Measurements from ENCODE around the gene WFIKKN1.

WFIKKN1 gene

DNA sequence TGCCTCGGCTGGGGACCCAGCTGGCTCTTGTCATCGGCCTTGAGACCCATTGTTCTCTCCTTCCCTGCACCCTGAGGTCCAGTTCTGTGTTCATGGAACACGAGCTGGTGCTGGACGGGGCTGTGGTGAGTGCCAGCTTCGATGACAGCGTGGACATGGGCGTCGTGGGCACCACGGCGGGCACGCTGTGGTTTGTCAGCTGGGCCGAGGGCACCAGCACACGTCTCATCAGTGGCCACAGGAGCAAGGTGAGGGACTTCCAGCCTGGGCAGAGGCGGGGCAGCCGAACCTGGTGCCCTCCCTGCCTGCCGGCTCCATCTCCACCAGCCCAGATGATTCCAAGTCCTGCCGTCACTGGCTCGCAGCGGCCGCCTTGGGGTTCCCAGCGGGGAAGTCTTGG, 31.8 kb downstream of the WFIKKN1 start:
- peaks cover 0 to 12% of the 10 kb centered on the region in 2 donors for H3K36me3 ChIP-seq (ENCODE audit: control insufficient read depth in 1 of 2, insufficient read depth in 2 of 2, low read length in 2 of 2)
- peaks cover 6 to 17% of the 10 kb centered on the region in 2 donors for H3K4me1 ChIP-seq (ENCODE audit: control insufficient read depth in 1 of 2, insufficient read depth in 2 of 2, low read length in 2 of 2)
- H3K9me3 ChIP-seq (ENCODE audit: control insufficient read depth in 1 of 2, low read length in 2 of 2): no peaks in the 10 kb centered on the region
- no peak overlapping the region for H3K4me3 ChIP-seq (ENCODE audit: low read depth in 1 of 2, low read length in 2 of 2)
- no peaks in the 10 kb centered on the region for H3K27me3 ChIP-seq (ENCODE audit: control insufficient read depth in 1 of 2, insufficient read depth in 2 of 2, low read length in 2 of 2)
- H3K27ac ChIP-seq (ENCODE audit: low read depth, low read length): no peak overlapping the region
- H3K9ac ChIP-seq (ENCODE audit: low read depth in 1 of 2, low read length in 2 of 2): no peak overlapping the region

DNA sequence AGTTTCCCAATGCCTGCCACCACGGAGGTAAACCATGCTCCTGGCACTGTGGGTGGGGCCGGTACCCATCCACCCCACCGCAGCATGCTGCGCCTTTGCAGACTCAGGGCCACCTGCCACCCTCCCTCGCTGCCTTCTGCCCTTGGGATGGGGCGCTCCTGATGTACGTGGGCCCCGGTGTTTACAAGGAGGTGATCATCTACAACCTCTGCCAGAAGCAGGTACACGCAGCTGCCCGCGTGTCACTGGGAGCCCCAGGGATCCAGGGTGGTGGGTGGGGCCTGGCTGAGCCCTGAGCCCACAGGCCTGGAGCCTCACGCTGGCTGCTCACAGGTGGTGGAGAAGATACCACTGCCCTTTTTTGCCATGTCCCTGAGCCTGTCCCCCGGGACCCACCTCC, 35.8 kb downstream of the WFIKKN1 start:
- Histone ChIP-seq H3K9me3 (ENCODE audit: control insufficient read depth in 1 of 2, low read length in 2 of 2) (no peaks in the 10 kb centered on the region), H3K4me1 (ENCODE audit: control insufficient read depth in 1 of 2, insufficient read depth in 2 of 2, low read length in 2 of 2) (peaks cover 14 to 16% of the 10 kb centered on the region in 2 donors), H3K4me3 (ENCODE audit: low read depth in 1 of 2, low read length in 2 of 2) (no peak overlapping the region), H3K36me3 (ENCODE audit: control insufficient read depth in 1 of 2, insufficient read depth in 2 of 2, low read length in 2 of 2) (peaks cover 13 to 24% of the 10 kb centered on the region in 2 donors), H3K27me3 (ENCODE audit: control insufficient read depth in 1 of 2, insufficient read depth in 2 of 2, low read length in 2 of 2) (no peaks in the 10 kb centered on the region), H3K9ac (ENCODE audit: low read depth in 1 of 2, low read length in 2 of 2) (no peak overlapping the region), H3K27ac (ENCODE audit: low read depth, low read length) (no peak overlapping the region)

GRCh38 chr16:667113-667779, 36.5 kb downstream of the WFIKKN1 start:
- peaks cover 16 to 30% of the 10 kb centered on the region in 2 donors for H3K36me3 ChIP-seq (ENCODE audit: control insufficient read depth in 1 of 2, insufficient read depth in 2 of 2, low read length in 2 of 2)
- no peaks in the 10 kb centered on the region for H3K9me3 ChIP-seq (ENCODE audit: control insufficient read depth in 1 of 2, low read length in 2 of 2)
- H3K9ac ChIP-seq (ENCODE audit: low read depth in 1 of 2, low read length in 2 of 2): peak overlapping the region in 1 of 2 donors; percentile 60
- no peak overlapping the region for H3K27ac ChIP-seq (ENCODE audit: low read depth, low read length)
- H3K4me1 ChIP-seq (ENCODE audit: control insufficient read depth in 1 of 2, insufficient read depth in 2 of 2, low read length in 2 of 2): peaks cover 14 to 16% of the 10 kb centered on the region in 2 donors
- H3K4me3 ChIP-seq (ENCODE audit: low read depth in 1 of 2, low read length in 2 of 2): peak overlapping the region; percentile 24 to 32
- no peaks in the 10 kb centered on the region for H3K27me3 ChIP-seq (ENCODE audit: control insufficient read depth in 1 of 2, insufficient read depth in 2 of 2, low read length in 2 of 2)

- Histone ChIP-seq H3K27me3 (ENCODE audit: control insufficient read depth in 1 of 2, insufficient read depth in 2 of 2, low read length in 2 of 2) (no peaks in the 10 kb centered on the region), H3K27ac (ENCODE audit: low read depth, low read length) (peak within 1 kb of the TSS; percentile 66), H3K9ac (ENCODE audit: low read depth in 1 of 2, low read length in 2 of 2) (peak within 1 kb of the TSS; percentile 74 to 79), H3K4me1 (ENCODE audit: control insufficient read depth in 1 of 2, insufficient read depth in 2 of 2, low read length in 2 of 2) (peaks cover 14 to 16% of the 10 kb centered on the region in 2 donors), H3K9me3 (ENCODE audit: control insufficient read depth in 1 of 2, low read length in 2 of 2) (no peaks in the 10 kb centered on the region), H3K4me3 (ENCODE audit: low read depth in 1 of 2, low read length in 2 of 2) (peak within 1 kb of the TSS; percentile 77 to 80), H3K36me3 (ENCODE audit: control insufficient read depth in 1 of 2, insufficient read depth in 2 of 2, low read length in 2 of 2) (peaks cover 21 to 37% of the 10 kb centered on the region in 2 donors)
Observed at GRCh38 chr16:667780-668518, 37.2 kb downstream of the WFIKKN1 start, which contains the start of gene RHOT2. Gene RHOT2, plus strand, starts transcription at chr16:668132. Its CDS starts 68 bp downstream, at chr16:668200.

- Histone ChIP-seq H3K9me3 (ENCODE audit: control insufficient read depth in 1 of 2, low read length in 2 of 2) (no peaks in the 10 kb centered on the region), H3K27ac (ENCODE audit: low read depth, low read length) (peak overlapping the region; percentile 66), H3K9ac (ENCODE audit: low read depth in 1 of 2, low read length in 2 of 2) (peak overlapping the region; percentile 74 to 79)
Observed at GRCh38 chr16:668519-669171, 37.9 kb downstream of the WFIKKN1 start.

GRCh38 chr16:669666-670065, 38.9 kb downstream of the WFIKKN1 start:
- H3K27me3 ChIP-seq (ENCODE audit: control insufficient read depth in 1 of 2, insufficient read depth in 2 of 2, low read length in 2 of 2): no peaks in the 10 kb centered on the region
- peaks cover 22 to 49% of the 10 kb centered on the region in 2 donors for H3K36me3 ChIP-seq (ENCODE audit: control insufficient read depth in 1 of 2, insufficient read depth in 2 of 2, low read length in 2 of 2)
- H3K9ac ChIP-seq (ENCODE audit: low read depth in 1 of 2, low read length in 2 of 2): no peak overlapping the region
- no peak overlapping the region for H3K27ac ChIP-seq (ENCODE audit: low read depth, low read length)
- H3K4me3 ChIP-seq (ENCODE audit: low read depth in 1 of 2, low read length in 2 of 2): no peak overlapping the region
- H3K4me1 ChIP-seq (ENCODE audit: control insufficient read depth in 1 of 2, insufficient read depth in 2 of 2, low read length in 2 of 2): peaks cover 14 to 16% of the 10 kb centered on the region in 2 donors
- no peaks in the 10 kb centered on the region for H3K9me3 ChIP-seq (ENCODE audit: control insufficient read depth in 1 of 2, low read length in 2 of 2)

More at GRCh38 chr16:668519-669171, 37.9 kb downstream of the WFIKKN1 start:
- H3K27me3 ChIP-seq (ENCODE audit: control insufficient read depth in 1 of 2, insufficient read depth in 2 of 2, low read length in 2 of 2): no peaks in the 10 kb centered on the region
- peaks cover 14 to 16% of the 10 kb centered on the region in 2 donors for H3K4me1 ChIP-seq (ENCODE audit: control insufficient read depth in 1 of 2, insufficient read depth in 2 of 2, low read length in 2 of 2)
- H3K4me3 ChIP-seq (ENCODE audit: low read depth in 1 of 2, low read length in 2 of 2): peak overlapping the region; percentile 77 to 80
- peaks cover 22 to 43% of the 10 kb centered on the region in 2 donors for H3K36me3 ChIP-seq (ENCODE audit: control insufficient read depth in 1 of 2, insufficient read depth in 2 of 2, low read length in 2 of 2)

DNA sequence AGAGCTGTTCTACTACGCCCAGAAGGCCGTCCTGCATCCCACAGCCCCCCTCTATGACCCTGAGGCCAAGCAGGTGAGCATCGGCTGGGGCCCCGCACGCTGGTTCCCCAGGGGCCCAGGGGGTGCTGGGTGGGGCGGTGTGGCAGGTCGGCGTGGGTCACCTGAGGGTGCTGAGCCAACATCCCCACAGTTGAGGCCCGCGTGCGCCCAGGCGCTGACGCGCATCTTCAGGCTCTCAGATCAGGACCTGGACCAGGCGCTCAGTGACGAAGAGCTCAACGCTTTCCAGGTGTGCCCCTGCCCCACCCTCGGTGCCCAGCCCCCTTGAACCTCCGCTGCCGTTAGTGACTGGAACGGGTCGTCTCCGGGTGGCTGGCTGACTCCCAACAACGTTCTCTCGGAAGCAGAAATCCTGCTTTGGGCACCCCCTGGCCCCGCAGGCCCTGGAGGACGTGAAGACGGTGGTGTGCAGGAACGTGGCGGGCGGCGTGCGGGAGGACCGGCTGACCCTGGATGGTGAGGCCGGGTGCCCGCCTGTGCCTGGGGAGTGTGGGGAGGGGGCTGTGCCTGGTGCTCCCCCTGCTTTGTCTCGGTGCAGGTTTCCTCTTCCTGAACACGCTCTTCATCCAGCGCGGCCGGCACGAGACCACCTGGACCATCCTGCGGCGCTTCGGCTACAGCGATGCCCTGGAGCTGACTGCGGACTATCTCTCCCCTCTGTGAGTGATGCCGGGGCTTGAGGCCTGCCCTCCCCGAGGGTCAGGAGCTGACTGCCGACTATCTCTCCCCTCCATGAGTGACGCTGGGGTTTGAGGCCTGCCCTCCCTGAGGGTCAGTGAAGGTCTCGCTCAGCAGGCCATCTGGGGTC, 39.9 kb downstream of the WFIKKN1 start:
- Histone ChIP-seq H3K4me3 (ENCODE audit: low read depth in 1 of 2, low read length in 2 of 2) (no peak overlapping the region), H3K9ac (ENCODE audit: low read depth in 1 of 2, low read length in 2 of 2) (no peak overlapping the region), H3K27me3 (ENCODE audit: control insufficient read depth in 1 of 2, insufficient read depth in 2 of 2, low read length in 2 of 2) (no peaks in the 10 kb centered on the region), H3K4me1 (ENCODE audit: control insufficient read depth in 1 of 2, insufficient read depth in 2 of 2, low read length in 2 of 2) (peaks cover 19 to 23% of the 10 kb centered on the region in 2 donors), H3K27ac (ENCODE audit: low read depth, low read length) (no peak overlapping the region), H3K9me3 (ENCODE audit: control insufficient read depth in 1 of 2, low read length in 2 of 2) (no peaks in the 10 kb centered on the region), H3K36me3 (ENCODE audit: control insufficient read depth in 1 of 2, insufficient read depth in 2 of 2, low read length in 2 of 2) (peaks cover 22 to 49% of the 10 kb centered on the region in 2 donors)

DNA sequence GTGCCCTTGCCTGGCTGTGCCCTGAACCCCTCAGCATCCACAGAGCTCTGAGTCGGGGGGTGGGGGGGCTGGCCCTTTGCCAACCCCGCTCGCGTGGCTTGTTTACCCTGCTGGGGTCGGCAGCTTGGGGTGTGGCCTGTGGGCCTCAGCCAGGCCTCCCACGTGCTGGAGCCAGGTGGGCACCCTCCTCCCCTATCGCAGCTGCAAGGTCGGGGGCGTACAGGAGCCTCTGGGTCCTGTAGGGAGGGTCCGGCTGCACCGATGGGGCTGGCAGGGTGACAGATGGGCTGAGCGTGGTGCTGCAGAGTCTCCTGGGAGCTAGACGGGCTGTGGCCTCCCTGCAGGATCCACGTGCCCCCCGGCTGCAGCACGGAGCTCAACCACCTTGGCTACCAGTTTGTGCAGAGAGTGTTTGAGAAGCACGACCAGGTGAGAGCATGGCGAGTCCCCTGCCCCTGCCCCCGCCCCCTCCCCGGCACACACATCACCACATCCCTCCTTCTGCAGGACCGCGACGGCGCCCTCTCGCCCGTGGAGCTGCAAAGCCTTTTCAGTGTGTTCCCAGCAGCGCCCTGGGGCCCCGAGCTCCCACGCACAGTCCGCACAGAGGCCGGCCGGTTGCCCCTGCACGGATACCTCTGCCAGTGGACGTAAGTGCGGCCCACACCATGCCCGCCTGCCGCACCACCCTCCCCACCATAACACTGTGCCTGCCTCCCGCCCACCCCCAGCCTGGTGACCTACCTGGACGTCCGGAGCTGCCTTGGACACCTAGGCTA, 40.8 kb downstream of the WFIKKN1 start:
- Histone ChIP-seq H3K9ac (ENCODE audit: low read depth in 1 of 2, low read length in 2 of 2) (no peak overlapping the region), H3K27me3 (ENCODE audit: control insufficient read depth in 1 of 2, insufficient read depth in 2 of 2, low read length in 2 of 2) (no peaks in the 10 kb centered on the region), H3K36me3 (ENCODE audit: control insufficient read depth in 1 of 2, insufficient read depth in 2 of 2, low read length in 2 of 2) (peaks cover 22 to 49% of the 10 kb centered on the region in 2 donors), H3K9me3 (ENCODE audit: control insufficient read depth in 1 of 2, low read length in 2 of 2) (no peaks in the 10 kb centered on the region), H3K4me3 (ENCODE audit: low read depth in 1 of 2, low read length in 2 of 2) (no peak overlapping the region), H3K27ac (ENCODE audit: low read depth, low read length) (no peak overlapping the region), H3K4me1 (ENCODE audit: control insufficient read depth in 1 of 2, insufficient read depth in 2 of 2, low read length in 2 of 2) (peaks cover 26 to 29% of the 10 kb centered on the region in 2 donors)

- no peak overlapping the region for H3K4me3 ChIP-seq (ENCODE audit: low read depth in 1 of 2, low read length in 2 of 2)
Observed at GRCh38 chr16:672371-672770, 41.6 kb downstream of the WFIKKN1 start.

More at GRCh38 chr16:672371-672770, 41.6 kb downstream of the WFIKKN1 start:
- Histone ChIP-seq H3K36me3 (ENCODE audit: control insufficient read depth in 1 of 2, insufficient read depth in 2 of 2, low read length in 2 of 2) (peaks cover 22 to 49% of the 10 kb centered on the region in 2 donors), H3K27me3 (ENCODE audit: control insufficient read depth in 1 of 2, insufficient read depth in 2 of 2, low read length in 2 of 2) (no peaks in the 10 kb centered on the region), H3K9ac (ENCODE audit: low read depth in 1 of 2, low read length in 2 of 2) (no peak overlapping the region), H3K4me1 (ENCODE audit: control insufficient read depth in 1 of 2, insufficient read depth in 2 of 2, low read length in 2 of 2) (peaks cover 28 to 35% of the 10 kb centered on the region in 2 donors), H3K27ac (ENCODE audit: low read depth, low read length) (no peak overlapping the region), H3K9me3 (ENCODE audit: control insufficient read depth in 1 of 2, low read length in 2 of 2) (no peaks in the 10 kb centered on the region)
